ENCODE measurements around the gene CDK18. TPM values are rescaled to one million over a fixed set of nuclear protein-coding genes. Genes with fewer than 3 reads are reported as not detected.

CDK18 gene
- total RNA-seq, 1 donor from 2014 or later = 23.9 TPM

DNA sequence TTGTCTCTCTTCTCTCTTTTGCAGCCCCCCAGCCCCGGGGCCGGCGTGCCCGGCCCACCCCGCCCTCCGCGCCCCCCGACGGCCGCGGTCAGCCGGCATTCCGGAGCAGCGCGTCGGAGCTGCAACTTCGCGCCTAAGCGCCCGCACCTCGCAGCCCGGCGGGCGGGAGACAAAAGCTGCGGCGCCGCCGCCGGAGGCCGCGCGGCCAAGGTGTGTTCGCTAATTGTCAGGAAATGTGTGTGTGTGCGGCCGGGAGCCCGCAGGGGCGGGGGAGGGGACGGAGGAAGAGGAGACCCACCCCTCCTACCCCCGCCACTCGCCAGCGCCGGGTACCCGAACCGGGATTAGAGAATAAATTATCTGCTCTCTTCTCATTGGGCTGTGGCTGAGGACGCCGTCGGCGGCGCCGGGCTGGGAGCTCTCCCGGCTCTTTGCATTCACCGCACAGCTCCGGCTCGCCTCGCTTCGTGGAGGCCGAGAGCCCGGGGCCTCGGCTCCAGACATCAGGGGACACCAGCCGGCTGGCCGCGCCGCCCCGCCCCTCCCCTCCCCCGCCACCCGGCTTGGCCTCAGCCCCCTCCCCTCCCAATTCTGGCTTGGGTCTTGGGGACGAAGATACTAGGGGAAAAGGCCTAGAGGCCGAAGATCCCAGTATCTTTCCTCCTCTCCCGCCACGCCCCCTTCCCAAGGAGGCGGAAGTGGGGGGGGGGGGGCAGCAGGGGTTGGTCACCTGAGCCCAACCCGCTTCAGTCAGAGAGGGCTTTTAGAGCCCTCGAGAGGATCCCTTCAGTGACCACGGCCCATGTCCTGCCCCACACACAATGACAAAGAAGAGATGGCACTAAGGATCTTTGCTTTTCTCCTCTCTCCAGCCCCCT lies 47.4 kb upstream of the CDK18 start:
- TF ChIP-seq, protein P1, sequence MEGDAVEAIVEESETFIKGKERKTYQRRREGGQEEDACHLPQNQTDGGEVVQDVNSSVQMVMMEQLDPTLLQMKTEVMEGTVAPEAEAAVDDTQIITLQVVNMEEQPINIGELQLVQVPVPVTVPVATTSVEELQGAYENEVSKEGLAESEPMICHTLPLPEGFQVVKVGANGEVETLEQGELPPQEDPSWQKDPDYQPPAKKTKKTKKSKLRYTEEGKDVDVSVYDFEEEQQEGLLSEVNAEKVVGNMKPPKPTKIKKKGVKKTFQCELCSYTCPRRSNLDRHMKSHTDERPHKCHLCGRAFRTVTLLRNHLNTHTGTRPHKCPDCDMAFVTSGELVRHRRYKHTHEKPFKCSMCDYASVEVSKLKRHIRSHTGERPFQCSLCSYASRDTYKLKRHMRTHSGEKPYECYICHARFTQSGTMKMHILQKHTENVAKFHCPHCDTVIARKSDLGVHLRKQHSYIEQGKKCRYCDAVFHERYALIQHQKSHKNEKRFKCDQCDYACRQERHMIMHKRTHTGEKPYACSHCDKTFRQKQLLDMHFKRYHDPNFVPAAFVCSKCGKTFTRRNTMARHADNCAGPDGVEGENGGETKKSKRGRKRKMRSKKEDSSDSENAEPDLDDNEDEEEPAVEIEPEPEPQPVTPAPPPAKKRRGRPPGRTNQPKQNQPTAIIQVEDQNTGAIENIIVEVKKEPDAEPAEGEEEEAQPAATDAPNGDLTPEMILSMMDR (IDR thresholded peaks at IDR 0.05; ENCODE audit: unreplicated experiment) = no peak
- H3K4me1 Mint-ChIP-seq (ENCODE audit: low read depth) = peaks cover 8% of the 10 kb centered on the region
- no peaks in the 10 kb centered on the region for H3K9me3 Mint-ChIP-seq (ENCODE audit: low read depth)
- peak; percentile 55 for DNase-seq (ENCODE audit: low spot score, unreplicated experiment)
- H3K27me3 Mint-ChIP-seq = peaks cover 27% of the 10 kb centered on the region
- no peaks in the 10 kb centered on the region for H3K36me3 Mint-ChIP-seq (ENCODE audit: insufficient read depth)
- peak overlapping the region; percentile 86 for H3K4me3 Mint-ChIP-seq (ENCODE audit: low read depth)
- H3K27ac Mint-ChIP-seq = no peak overlapping the region

DNA sequence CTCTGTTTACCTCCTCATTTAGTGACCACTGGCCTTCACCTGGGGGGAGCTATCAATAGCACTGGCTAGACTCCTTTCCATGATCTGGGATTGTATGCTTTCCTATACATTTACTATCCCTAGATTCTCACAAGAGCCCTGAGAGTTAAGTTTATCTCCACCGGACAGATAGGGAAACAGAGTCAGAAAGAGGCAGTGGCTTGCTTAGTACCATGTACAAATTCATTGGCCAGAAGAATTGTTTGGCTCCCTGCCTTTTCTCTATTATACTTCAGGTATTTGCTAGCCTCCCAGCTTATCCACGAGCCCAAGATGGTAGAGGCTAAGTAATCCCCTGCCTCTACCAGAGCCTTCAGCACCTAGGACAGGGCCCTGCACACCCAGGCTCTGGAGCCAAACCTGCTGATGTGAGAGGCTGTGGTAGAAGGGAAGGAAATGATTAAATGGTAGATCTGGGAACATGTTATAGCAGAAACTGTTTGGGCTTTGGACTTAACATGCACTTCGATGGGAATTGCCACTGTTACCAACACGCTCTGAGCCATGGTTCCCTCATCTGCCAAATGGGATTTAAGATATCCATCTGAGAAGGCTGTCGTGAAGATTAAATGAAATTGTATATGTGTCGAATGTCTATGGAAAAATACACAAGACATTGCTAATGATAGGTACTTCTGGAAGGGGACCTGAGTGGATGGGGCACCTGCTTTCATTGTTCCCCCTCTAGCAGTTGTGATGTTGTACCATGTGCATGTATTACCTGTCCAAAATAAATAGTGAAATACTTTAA lies 45.5 kb upstream of the CDK18 start:
- H3K27me3 Mint-ChIP-seq = peaks cover 27% of the 10 kb centered on the region
- no peaks in the 10 kb centered on the region for H3K9me3 Mint-ChIP-seq (ENCODE audit: low read depth)
- peak; percentile 59 for DNase-seq (ENCODE audit: low spot score, unreplicated experiment)
- H3K27ac Mint-ChIP-seq = no peak overlapping the region
- TF ChIP-seq, protein P1 (IDR thresholded peaks at IDR 0.05; ENCODE audit: unreplicated experiment) = no peak
- H3K36me3 Mint-ChIP-seq (ENCODE audit: insufficient read depth) = no peaks in the 10 kb centered on the region
- H3K4me3 Mint-ChIP-seq (ENCODE audit: low read depth) = no peak overlapping the region
- peaks cover 6% of the 10 kb centered on the region for H3K4me1 Mint-ChIP-seq (ENCODE audit: low read depth)

DNA sequence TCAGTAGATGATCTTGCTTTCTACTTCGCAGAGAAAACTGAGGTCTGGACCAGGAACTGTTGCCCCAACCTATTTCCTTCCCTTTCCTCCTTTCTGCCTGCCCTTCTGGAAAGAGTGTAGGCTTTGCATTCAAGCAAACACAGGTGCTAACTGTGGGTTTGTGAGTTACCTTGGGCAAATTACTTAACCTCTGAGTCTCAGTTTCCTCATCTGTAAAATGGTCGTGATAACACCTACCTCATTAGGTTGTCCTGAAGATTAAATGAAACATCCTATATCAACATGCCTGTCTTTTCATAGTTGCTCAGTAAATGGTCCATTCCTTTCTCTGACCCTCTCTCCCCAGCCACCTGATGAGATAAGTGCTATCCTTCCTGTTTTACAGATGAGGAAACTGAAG lies 39.1 kb upstream of the CDK18 start:
- H3K4me1 Mint-ChIP-seq (ENCODE audit: low read depth) = peaks cover 12% of the 10 kb centered on the region
- H3K27me3 Mint-ChIP-seq = peaks cover 12% of the 10 kb centered on the region
- H3K4me3 Mint-ChIP-seq (ENCODE audit: low read depth) = no peak overlapping the region
- no peak for DNase-seq (ENCODE audit: low spot score, unreplicated experiment)
- H3K9me3 Mint-ChIP-seq (ENCODE audit: low read depth) = no peaks in the 10 kb centered on the region
- H3K36me3 Mint-ChIP-seq (ENCODE audit: insufficient read depth) = no peaks in the 10 kb centered on the region
- TF ChIP-seq, protein P1 (IDR thresholded peaks at IDR 0.05; ENCODE audit: unreplicated experiment) = no peak
- H3K27ac Mint-ChIP-seq = no peak overlapping the region

DNA sequence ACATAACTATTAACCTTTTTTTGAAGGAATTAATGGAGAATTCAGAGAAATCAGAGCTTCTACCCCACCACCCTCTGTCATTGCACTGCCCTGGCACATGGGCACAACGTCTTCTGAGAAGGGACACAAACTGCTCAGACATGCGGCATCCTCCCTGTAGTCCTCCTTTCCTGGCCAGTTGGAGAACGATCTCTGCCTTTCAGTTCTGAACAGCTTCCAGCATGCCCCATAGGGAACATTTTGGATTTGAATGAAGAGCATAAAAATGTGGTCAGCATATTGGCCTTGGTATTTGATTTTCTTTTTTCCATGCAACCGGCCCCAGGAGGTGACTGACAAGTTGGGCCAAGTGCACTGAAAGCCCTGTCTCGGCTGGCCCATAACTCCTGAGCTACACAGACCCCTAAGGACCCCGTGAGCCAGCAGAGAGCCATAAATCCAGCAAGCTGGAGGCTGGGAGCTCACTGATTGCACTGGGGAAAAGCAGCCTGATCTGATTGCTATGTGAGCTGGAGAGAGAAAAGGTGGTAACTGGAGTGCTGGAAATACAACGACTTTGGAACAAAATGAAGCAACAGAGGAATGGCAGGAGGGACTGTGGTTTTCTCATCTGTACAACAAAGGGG lies 37.8 kb upstream of the CDK18 start:
- peaks cover 9% of the 10 kb centered on the region for H3K27me3 Mint-ChIP-seq
- H3K4me3 Mint-ChIP-seq (ENCODE audit: low read depth) = no peak overlapping the region
- peaks cover 12% of the 10 kb centered on the region for H3K4me1 Mint-ChIP-seq (ENCODE audit: low read depth)
- H3K36me3 Mint-ChIP-seq (ENCODE audit: insufficient read depth) = no peaks in the 10 kb centered on the region
- DNase-seq (ENCODE audit: low spot score, unreplicated experiment) = no peak
- H3K27ac Mint-ChIP-seq = no peak overlapping the region
- TF ChIP-seq, protein P1 (IDR thresholded peaks at IDR 0.05; ENCODE audit: unreplicated experiment) = no peak
- H3K9me3 Mint-ChIP-seq (ENCODE audit: low read depth) = no peaks in the 10 kb centered on the region

DNA sequence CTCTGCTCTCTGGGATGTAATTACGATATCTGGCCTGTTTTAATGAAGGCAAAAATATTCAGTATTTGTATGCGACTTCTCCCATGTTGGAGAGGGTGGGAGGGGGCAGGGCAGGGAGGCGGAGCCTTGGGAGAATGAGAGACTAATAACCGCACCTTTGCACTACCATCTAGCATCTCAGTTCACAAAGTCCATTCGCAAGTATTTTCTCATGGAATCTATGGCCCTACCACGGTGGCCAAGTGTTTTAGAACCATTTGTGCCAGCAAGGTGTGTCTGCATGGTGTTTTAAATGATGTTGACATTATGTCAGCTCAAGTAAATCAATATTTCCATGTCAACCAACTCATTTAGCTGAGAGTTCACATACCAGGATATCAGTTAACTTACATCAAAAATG lies 34.3 kb upstream of the CDK18 start:
- Mint-ChIP-seq H3K27ac (peak overlapping the region; percentile 60), H3K27me3 (peaks cover 35% of the 10 kb centered on the region)

More for the DNA sequence above, 34.3 kb upstream of the CDK18 start:
- TF ChIP-seq, protein P1 (IDR thresholded peaks at IDR 0.05; ENCODE audit: unreplicated experiment) = no peak
- no peak for DNase-seq (ENCODE audit: low spot score, unreplicated experiment)
- H3K36me3 Mint-ChIP-seq (ENCODE audit: insufficient read depth) = no peaks in the 10 kb centered on the region
- H3K9me3 Mint-ChIP-seq (ENCODE audit: low read depth) = peaks cover 4% of the 10 kb centered on the region
- H3K4me1 Mint-ChIP-seq (ENCODE audit: low read depth) = peaks cover 16% of the 10 kb centered on the region
- no peak overlapping the region for H3K4me3 Mint-ChIP-seq (ENCODE audit: low read depth)

All from progenitor cell of endocrine pancreas (in vitro differentiated cells).